Stimulated activated naive CD8-positive, alpha-beta T cell treated with anti-CD3 and anti-CD28 coated beads, Interleukin-15, Interleukin-2, amounts not matched to agents 100 U/mL and 50 U/mL, for 24 hours (primary cell): Measurements from ENCODE around the gene MICA.
"Not testable (repeated sequence)": the region's sequence is repeated elsewhere in the genome, so short reads cannot be mapped to it uniquely, and the experiment has no call there.

ENCODE experiments used
- ATAC-seq: fragments of 150-1000 bp; cut with Tn5 transposase; one replicate; pipeline ENCODE4 v1.10.0; 2021
- DNase-seq: peaks from one replicate; pipeline ENCODE4 v3.0.0; 2021

MICA gene

GRCh38 chr6:31414148-31414770 is 10.9 kb downstream of the MICA start:
- DNase-seq: not testable (repeated sequence)

GRCh38 chr6:31414771-31415265 is 11.4 kb downstream of the MICA start:
- ATAC-seq (no peak), DNase-seq (no peak)

More at GRCh38 chr6:31414148-31414770, 10.9 kb downstream of the MICA start:
- not testable (repeated sequence) for ATAC-seq

GRCh38 chr6:31416394-31417014 is 13.1 kb downstream of the MICA start:
- no peak for ATAC-seq
- no peak for DNase-seq

- DNase-seq: no peak
- ATAC-seq: no peak
Observed at GRCh38 chr6:31418251-31418650, 14.9 kb downstream of the MICA start.

- DNase-seq: no peak
- ATAC-seq: no peak
Observed at GRCh38 chr6:31419842-31420241, 16.4 kb downstream of the MICA start.

- ATAC-seq: no peak
- DNase-seq: no peak
Observed at GRCh38 chr6:31420546-31420945, 17.2 kb downstream of the MICA start.

- DNase-seq: no peak
- ATAC-seq: no peak
Observed at GRCh38 chr6:31422587-31422986, 19.2 kb downstream of the MICA start.

- DNase-seq (no peak), ATAC-seq (no peak)
Observed at GRCh38 chr6:31423550-31423949, 20.2 kb downstream of the MICA start.

GRCh38 chr6:31426395-31427354 is 23.3 kb downstream of the MICA start:
- ATAC-seq (no peak), DNase-seq (no peak)

GRCh38 chr6:31430449-31430848 is 27.1 kb downstream of the MICA start:
- ATAC-seq: no peak
- no peak for DNase-seq

- not testable (repeated sequence) for DNase-seq, ATAC-seq
Observed at GRCh38 chr6:31435051-31435450, 31.7 kb downstream of the MICA start.

GRCh38 chr6:31438222-31438621 is 34.8 kb downstream of the MICA start:
- no peak for DNase-seq
- ATAC-seq: no peak

- no peak for ATAC-seq
- no peak for DNase-seq
Observed at GRCh38 chr6:31438677-31439076, 35.3 kb downstream of the MICA start.

- DNase-seq: peak; percentile 33
- ATAC-seq: no peak
Observed at GRCh38 chr6:31441365-31442267, 38.2 kb downstream of the MICA start.

GRCh38 chr6:31446481-31446880 is 43.1 kb downstream of the MICA start:
- ATAC-seq: no peak
- no peak for DNase-seq

- DNase-seq, ATAC-seq: not testable (repeated sequence)
Observed at GRCh38 chr6:31446999-31447789, 43.8 kb downstream of the MICA start.

- no peak for DNase-seq
- no peak for ATAC-seq
Observed at GRCh38 chr6:31450751-31451150, 47.4 kb downstream of the MICA start.

GRCh38 chr6:31452859-31453258 is 49.5 kb downstream of the MICA start:
- ATAC-seq (no peak), DNase-seq (no peak)

GRCh38 chr6:31453259-31453658 is 49.9 kb downstream of the MICA start:
- ATAC-seq: no peak

GRCh38 chr6:31459864-31460263 is 56.5 kb downstream of the MICA start:
- not testable (repeated sequence) for DNase-seq, ATAC-seq

More at GRCh38 chr6:31453259-31453658, 49.9 kb downstream of the MICA start:
- DNase-seq: no peak
